Mucosa of gallbladder (tissue), 1 donor: ENCODE data around the gene ALX4. TPM values are rescaled to one million over a fixed set of nuclear protein-coding genes. Genes with fewer than 3 reads are reported as not detected.

Experiments used
- DNase-seq: peaks from one replicate; pipeline ENCODE4 v3.0.0-alpha.2; 2020; ENCODE audit warnings: low spot score
- total RNA-seq: library from RNA; stranded (reverse); gene quantifications from one replicate; pipeline ENCODE4 v1.2.1, GENCODE V29; 2021
- donor health status: DM: no; HTN: no; CAD: no.

Gene ALX4
- total RNA-seq, 1 donor from 2014 or later, result 0.03 TPM

DNA sequence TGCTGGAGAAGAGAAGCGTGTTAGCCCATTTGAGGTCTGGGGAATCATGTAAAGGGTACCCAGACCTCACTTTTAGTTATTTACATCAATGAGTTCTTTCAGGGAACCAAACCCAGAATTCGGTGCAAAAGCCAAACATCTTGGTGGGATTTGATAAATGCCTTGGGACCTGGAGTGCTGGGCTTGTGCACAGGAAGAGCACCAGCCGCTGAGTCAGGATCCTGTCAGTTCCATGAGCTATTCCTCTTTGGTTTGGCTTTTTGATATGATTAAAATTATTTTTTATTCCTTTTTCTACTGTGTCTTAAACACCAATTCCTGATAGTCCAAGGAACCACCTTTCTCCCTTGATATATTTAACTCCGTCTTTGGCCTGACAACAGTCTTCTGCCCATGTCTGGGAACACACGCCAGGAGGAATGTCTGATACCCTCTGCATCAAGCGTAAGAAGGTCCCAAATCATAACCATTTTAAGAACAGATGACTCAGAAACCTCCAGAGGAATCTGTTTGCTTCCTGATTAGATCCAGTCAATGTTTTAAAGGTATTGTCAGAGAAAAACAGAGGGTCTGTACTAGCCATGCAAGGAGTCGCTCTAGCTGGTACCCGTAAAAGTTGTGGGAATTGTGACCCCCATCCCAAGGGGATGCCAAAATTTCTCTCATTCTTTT lies 65.2 kb downstream of the ALX4 start:
- DNase-seq, result no peak

DNA sequence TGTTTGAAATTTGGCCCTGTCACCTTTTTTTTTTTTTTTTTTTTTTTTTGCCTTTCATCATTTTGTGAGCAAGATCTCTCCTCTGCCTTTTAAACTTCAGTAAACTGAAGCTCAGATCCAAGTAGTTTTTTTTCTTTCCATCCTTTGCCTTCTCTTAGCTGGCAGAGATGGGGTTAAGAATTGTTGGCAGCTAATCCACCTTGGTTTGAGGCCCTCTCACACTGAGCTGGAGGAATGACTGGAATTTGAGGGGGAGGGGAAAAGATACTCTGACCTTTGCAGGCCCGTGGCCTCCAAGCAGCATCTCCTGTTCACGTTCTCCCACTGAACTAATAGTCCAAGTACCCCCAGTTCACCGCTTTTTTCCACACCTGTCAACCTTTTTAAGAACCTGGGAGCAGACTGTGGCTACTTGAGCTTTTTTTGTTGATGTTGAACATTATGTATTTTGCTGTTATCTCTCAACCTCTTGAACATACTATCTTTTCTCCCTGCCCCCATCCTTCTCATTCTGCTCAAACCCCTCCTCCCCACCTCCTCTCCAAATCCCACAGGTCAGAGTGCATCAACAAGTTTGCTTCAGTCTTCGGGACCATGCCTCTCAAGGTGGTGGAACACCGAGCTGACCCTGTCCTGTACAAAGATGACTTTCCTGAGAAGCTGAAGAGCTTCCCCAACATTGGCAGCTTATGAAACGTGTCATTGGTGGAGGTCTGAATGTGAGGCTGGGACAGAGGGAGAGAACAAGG lies 66.2 kb downstream of the ALX4 start:
- no peak for DNase-seq

DNA sequence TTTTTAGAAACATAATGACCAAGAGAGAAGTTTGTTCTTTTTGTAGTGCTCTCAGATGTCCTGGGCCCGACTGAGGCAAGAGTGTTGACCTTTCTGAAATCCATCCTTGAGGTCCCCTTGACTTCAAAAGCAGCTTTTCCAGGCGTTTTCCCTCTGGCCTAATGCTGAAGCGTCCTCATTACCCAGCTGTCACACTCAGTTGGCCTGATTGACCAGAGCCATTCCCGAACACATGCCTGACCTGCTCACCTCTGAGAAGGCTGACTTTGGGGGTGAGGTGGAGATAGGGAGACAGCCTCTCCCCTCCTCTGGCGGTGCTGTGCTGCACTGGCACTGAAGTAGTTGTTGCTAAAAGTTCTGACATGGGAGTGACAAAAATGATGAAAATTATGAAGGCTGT lies 66.9 kb downstream of the ALX4 start:
- DNase-seq, result no peak

DNA sequence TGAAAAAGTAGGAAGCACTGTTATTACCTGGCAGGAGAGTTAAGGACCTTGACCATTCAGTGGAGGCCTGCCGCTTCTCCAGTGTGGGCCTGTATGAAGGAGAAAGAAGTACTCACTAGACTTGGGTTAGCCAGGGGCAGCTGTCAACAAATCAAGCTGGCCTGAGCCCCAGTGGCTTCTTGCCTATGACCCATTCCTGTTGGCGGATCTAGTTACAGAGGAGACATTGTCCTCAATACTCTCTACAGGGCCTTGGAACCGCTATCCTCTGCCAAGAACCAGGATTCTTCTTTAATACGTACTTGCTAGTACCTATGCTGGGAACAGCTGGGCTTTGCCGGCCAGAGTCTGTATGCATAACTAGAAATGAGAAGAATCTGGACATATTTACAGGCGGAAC lies 68.1 kb downstream of the ALX4 start:
- DNase-seq, result no peak

DNA sequence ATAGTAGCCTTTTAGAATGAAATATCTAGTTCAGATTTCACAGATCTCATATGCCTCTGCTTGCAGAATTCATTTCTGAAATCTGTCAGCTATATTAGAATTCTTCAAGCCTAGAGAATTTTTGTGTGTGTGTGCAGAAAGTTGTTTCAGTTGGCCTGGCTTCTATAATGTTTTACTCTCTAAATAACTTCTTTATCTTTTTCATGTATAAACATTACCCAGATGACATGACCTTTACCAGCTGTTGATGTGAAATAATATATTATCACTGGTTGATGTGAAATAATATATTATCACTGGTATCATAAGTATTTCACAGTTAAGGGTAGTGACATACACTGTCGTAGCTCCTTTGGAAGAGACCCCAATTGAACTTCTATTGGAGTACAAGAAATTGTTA lies 72.8 kb downstream of the ALX4 start:
- DNase-seq, result no peak

DNA sequence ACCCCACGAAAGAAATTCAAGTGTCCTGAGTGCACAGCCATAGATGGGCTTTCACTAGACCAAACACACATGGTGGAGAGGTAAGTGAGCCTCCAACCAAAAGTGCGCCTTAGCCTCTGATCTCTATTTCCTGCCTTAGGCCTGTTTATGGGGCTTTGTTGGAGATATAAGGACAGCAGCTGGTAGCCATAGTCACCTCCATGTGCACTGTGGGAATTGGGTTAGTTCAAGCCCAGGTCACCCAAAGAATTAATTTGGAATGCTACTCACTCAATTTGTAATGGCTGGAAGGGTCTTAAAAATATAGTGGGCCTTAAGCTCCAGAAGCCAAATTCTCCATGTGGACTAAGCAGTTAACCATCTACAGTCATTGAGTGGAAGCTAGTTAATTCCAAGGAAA lies 73.6 kb downstream of the ALX4 start:
- no peak for DNase-seq

DNA sequence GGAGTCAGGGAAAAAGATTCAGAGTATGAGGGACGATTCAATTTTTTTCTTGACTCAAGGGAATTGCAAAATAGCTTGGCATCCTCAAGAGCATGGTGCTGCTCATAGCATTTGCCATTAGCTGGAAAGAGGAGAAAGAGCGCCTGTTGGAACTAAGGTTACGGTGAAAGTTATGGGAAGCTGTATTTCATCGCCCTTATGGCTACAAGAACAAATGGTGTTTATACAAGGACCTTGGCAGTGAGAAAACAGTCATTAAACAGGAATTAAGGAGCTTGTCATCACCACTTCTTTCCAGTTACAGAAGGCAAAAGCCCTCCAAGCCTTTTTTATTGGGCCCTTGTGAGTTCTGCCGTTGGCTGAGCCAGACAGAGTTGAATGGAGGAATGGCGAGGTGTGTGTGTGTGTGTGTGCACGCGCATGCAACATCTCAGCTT lies 74.2 kb downstream of the ALX4 start:
- DNase-seq, result no peak

DNA sequence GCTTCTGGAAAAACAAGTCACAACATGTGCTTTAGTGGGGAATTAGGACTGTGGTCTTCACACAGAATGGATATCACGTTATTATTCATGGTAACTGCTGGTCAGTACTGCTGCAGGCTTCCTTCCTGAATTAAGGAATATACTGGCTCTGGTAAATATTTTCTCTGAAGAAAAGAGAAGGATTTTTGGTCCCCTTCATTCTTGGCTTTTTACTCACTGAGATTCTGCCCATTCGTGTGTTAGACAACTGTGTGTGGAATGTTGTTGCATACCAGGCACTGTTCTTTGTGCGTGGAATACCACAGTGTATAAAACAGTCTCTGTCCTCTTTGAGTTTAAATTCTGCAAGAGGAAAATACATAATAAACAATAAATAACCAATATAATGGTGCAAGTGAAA lies 80.3 kb downstream of the ALX4 start:
- DNase-seq, result no peak

DNA sequence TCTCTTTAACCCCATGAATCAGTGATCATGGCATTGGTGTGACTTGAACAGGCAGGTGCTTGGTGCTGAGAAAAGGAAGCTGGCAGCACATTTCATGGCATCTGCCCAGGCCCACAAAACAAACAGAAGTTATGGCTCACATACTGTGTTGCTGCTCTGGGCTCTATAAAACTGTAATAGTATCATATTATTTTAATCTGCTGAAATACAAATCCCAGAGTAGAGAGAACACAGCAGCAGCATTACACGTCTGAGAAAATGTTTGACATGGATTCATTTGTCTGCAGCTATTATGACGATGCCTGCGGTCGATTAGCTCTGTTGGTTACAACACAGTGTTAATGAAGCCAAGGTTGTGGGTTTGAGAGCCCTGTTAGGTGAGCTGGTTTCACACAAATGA lies 80.8 kb downstream of the ALX4 start:
- no peak for DNase-seq

DNA sequence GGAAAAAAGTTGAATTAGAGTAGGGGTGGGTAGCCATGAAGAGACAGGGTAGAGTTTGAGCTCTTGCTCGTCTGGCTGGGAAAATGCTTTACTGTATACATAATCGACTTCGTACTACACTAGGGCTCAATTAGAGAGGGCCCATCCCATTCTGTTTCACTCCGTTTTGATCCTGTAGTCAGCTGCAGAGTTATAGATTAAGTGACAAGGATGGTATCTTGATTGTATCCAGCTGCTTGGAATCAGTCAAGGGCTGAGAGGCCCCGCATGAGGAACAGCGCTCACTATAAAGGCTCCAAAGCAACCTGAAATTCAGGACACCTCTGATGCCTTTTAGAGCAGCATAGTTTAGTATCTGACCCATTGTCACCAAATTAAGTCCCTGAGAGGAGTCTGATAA lies 81.6 kb downstream of the ALX4 start:
- DNase-seq, result no peak

DNA sequence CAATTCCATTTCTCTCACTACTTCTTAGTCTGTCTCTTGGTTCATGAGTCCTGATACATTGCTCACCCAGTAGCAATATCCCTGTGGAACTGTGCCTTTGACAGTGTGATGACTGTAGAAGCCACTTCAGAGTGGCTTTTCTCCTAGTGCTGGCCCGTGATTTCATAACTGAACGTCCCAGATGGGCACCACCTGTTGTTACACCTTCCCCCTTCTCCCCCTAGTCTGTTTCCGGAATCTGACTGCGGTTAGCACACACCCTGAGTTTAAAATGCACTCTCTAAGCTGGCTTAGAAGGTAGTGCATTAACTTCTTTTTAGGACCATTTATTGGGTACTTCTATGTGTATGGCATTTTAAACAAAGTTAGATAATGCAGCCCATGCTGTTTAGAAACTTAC lies 83.0 kb downstream of the ALX4 start:
- no peak for DNase-seq

DNA sequence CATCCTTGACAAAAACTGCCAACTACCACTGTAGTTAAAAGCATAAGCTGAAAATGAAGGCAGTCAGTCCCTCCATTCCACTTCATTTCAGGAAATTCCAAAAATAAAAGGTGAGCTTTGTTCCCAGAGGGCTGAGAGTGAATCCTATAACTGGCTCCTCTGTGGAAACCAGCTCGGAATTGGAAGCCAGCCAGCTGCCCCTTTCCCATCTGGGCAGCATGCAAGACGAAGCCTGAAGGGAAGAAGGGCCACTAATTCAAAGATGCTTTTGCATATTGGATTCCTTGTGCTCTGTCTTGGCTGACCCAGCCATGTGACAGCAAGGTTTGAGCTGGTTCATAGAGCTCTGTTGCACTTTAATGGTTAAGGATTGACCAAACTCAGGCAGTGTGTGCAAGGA lies 83.4 kb downstream of the ALX4 start:
- DNase-seq, result no peak

DNA sequence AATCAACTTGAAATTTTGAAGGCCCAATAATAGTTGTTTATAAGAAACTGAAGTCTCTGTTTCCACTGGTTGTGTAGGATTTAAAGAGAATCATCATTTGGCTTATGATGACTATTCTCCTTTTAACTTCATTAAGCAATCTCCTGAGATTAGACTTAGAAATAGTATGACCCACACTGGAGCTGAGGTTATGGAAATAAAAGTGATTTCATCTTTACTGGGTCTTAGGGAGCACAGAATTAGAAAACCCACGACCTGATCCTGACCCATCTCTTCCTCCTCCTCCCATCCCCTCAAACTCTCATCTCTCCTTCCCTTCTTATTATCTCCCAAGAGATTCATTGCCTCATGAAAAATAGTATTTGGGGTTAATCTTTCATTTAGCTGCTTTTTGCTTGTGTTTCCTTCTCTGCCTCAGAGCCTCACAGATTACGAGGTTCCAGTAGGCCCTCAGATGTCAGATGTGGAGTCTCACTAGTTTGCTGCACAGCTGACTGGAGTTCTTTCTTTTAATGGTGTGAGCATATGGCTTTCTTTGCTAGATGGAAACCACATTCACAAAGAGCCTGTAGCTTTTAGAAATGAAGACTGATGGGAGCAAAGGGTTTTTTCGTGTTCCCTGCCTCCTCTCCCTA lies 85.0 kb downstream of the ALX4 start:
- DNase-seq, result no peak

DNA sequence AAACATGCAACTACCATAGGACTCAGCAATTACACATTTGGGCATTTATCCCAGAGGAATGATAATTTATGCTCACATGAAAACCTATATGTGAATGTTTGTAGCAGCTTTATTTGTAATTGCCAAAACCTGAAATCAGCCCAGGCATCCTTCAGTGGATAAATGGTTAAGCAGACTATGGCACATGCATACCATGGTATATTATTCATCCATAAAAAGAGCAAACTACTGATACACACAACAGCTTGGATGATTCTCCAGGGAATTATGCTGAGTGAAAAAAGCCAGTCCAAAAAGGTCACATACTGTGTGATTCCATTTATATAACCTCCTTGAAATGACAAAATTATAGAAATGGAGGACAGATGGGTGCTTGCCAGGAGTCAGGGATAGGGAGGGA lies 86.7 kb downstream of the ALX4 start:
- no peak for DNase-seq

DNA sequence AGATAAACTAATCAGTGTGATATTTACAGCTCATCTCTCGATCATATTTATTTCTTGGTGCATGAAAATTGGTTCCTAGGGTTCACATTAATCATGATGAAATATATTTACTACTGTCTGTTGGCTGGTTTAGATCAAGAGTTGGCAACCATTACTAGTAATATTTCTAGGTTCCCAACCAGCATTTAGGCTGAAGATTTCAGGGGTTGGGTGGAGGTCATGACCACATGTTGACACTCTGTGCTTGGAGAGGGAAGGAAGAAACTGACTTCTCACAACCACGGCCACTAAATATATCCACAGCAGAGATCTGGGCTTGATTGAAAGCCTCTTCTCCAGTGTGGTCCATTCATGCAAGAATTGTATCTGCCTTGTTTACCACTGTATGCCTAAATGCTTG lies 87.9 kb downstream of the ALX4 start:
- no peak for DNase-seq

DNA sequence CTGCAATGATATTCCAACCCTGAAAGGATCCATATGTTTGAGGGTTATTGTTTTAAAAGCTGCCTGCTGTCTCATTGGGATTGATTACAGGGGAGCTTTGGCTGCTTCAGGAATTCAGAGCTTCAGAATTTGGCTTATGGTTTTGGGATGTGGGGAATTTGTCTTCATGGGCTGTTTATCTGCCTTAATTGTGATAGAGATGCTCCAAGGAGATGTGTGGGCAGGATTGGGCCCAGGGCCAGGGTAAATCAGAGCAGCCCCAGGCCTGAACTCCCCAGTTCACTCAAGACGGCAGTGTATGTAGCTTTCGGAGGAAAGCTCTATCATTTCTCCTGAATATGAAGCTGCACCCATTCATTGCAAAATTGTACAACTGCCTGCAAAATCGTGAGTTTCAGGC lies 88.5 kb downstream of the ALX4 start:
- DNase-seq, result no peak

DNA sequence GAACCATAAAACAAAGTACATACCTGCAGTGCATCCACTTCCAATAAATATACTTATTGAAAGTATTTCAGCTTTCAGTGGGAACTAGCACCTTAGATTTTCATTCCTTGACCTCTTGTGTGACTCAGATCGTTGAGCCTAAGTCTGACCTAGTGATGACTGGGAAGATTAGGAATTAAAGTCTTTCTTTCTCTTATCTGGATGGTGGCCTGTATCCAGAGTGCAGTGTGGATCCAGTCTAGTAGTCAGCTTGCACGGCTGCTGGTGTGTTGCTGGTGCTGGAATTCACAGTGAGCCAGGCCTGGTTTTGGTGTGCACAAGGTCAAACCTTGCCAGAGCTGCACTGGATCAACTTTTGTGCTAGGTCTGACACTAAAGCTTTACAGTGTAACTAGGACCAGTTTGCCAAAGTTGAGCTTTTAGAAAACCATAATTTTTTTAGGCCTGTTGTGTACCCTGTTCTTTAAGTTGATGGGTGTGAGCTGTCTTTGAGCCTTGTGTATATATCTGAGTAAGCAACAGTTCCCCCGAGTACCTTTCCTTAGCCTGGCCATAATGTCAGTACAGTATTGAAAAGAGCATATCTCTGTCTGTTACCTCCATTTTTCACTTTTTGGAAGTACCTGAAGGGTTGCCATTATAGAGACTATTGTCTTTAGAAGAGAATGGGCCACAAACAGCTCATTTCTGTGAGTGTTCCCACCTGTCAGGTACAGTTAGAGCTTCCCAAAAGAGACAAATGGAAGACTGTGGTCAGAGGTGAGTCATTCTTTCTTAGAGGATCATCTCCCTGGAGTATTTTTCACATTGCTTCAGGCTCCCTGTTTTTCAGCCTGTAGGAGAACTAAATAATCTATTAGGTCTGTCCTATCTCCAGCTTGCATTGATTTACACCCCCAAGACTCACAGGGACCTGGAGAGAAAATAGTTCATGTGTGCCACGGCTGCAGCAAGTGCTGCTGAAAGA lies 89.8 kb downstream of the ALX4 start:
- no peak for DNase-seq

DNA sequence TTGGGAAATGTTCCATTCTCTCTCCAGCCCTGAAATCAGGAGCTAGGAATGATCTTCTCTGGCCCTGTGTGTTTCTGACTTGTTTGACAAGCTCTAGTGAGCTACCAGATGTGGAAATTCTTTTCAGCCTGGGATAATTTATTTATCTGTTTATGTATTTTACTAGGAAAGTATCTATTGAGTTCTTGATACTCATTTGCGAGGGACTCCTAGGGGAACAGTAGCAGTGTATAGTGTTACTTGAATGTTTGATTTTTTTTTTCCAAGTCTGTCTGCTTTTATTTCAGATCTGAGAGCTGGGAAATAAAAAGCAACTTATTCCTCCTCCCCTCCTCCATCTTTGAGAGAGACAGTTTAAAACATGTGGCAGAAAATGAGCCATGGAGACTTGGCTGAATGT lies 92.5 kb downstream of the ALX4 start:
- DNase-seq, result no peak

DNA sequence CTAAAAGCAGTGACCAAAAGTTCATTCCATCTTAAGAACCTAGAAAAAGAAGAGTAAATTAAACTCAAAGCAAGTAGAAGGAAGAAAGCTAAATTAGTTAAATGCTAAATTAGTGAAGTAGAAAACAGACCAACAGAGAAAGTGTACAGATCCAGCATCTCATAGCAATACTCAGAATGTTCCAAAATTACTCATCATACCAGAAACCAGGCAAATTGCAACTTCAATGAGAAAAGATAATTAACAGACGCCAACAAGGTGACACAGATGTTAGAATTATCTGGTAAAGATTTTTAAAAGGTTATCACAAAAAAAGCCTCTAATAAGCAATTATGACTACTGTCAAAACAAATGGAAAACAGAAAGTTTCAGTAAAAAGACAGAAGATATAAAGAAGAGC lies 96.8 kb downstream of the ALX4 start:
- DNase-seq, result no peak

DNA sequence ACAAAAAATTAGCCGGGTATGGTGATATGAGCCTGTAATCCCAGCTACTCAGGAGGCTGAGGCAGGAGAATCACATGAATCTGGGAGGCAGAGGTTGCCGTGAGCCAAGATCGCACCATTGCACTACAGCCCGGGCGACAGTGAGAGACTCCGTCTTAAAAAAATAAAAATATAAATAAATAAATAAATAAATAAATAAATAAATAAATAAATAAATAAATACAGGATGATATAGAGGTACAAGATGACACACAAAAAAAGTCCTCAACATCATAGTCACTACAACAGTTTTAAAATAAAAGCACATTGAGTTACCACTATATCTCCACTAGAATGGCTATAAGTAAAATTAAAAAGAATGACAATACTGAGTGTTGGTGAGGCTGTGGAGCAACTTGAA lies 97.8 kb downstream of the ALX4 start:
- no peak for DNase-seq
